ENCODE data around the gene FBXO39.
"Not testable (repeated sequence)": the region's sequence is repeated elsewhere in the genome, so short reads cannot be mapped to it uniquely, and the experiment has no call there.

Gene FBXO39

GRCh38 chr17:6797718-6798351 is 21.8 kb downstream of the FBXO39 start:
- peak; percentile 35 for DNase-seq (ENCODE audit: low read depth)
- TF ChIP-seq CTCF (conservative IDR thresholded peaks at IDR 0.05; ENCODE audit: control insufficient read depth, insufficient read depth, low read depth, low read length): no peak
- no peak overlapping the region for H3K4me3 ChIP-seq (ENCODE audit: control insufficient read depth, low read depth, low read length)

GRCh38 chr17:6799738-6800137 is 23.7 kb downstream of the FBXO39 start:
- no peak overlapping the region for H3K4me3 ChIP-seq (ENCODE audit: control insufficient read depth, low read depth, low read length)
- no peak for DNase-seq (ENCODE audit: low read depth)
- no peak for TF ChIP-seq CTCF (conservative IDR thresholded peaks at IDR 0.05; ENCODE audit: control insufficient read depth, insufficient read depth, low read depth, low read length)

- no peak overlapping the region for H3K4me3 ChIP-seq (ENCODE audit: control insufficient read depth, low read depth, low read length)
- no peak for TF ChIP-seq CTCF (conservative IDR thresholded peaks at IDR 0.05; ENCODE audit: control insufficient read depth, insufficient read depth, low read depth, low read length)
- no peak for DNase-seq (ENCODE audit: low read depth)
Measured at GRCh38 chr17:6800422-6801027, 24.5 kb downstream of the FBXO39 start.

- DNase-seq (ENCODE audit: low read depth): no peak
- TF ChIP-seq CTCF (conservative IDR thresholded peaks at IDR 0.05; ENCODE audit: control insufficient read depth, insufficient read depth, low read depth, low read length): no peak
- no peak overlapping the region for H3K4me3 ChIP-seq (ENCODE audit: control insufficient read depth, low read depth, low read length)
Measured at GRCh38 chr17:6811510-6811909, 35.5 kb downstream of the FBXO39 start.

- TF ChIP-seq CTCF (conservative IDR thresholded peaks at IDR 0.05; ENCODE audit: control insufficient read depth, insufficient read depth, low read depth, low read length): no peak
- no peak for DNase-seq (ENCODE audit: low read depth)
- no peak overlapping the region for H3K4me3 ChIP-seq (ENCODE audit: control insufficient read depth, low read depth, low read length)
Measured at GRCh38 chr17:6812295-6812694, 36.3 kb downstream of the FBXO39 start.

GRCh38 chr17:6815775-6816174 is 39.8 kb downstream of the FBXO39 start:
- no peak for DNase-seq (ENCODE audit: low read depth)
- no peak overlapping the region for H3K4me3 ChIP-seq (ENCODE audit: control insufficient read depth, low read depth, low read length)
- TF ChIP-seq CTCF (conservative IDR thresholded peaks at IDR 0.05; ENCODE audit: control insufficient read depth, insufficient read depth, low read depth, low read length): no peak

GRCh38 chr17:6816368-6816767 is 40.4 kb downstream of the FBXO39 start:
- not testable (repeated sequence) for H3K4me3 ChIP-seq (ENCODE audit: control insufficient read depth, low read depth, low read length); DNase-seq (ENCODE audit: low read depth)

All from fibroblast of mammary gland (primary cell).